ENCODE measurements around the gene FOXN3.

DNA sequence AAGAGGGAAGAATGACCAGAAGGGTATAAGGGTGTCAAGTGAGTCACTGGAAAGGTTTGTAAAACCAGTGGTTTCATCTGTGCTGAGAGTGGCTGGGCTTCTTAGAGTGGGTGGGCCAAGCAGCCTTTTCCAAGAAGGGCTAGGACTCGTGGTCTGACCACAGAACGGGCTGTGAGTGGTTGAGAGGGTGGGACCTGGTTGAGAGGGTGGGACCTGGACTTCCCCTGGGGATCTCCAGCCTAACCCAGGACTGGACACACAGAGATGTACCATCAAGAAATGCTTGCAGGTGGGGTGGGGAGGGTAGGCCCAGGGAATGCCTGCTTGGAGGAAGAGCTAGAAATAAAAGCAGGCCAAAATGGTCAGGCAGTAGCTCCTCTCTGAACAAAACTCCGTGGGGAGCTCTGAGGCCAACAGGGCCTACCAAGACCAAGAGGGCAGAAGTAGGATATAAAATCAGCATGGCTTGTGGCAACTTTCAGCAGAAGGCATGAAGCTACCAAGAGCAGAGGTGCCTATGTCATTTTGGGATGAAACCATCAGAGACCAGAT is 140.5 kb downstream of the FOXN3 start:
- TF ChIP-seq ZNF274 (IDR thresholded peaks at IDR 0.05; ENCODE audit: low read depth, low read length) (no peak), YY1 (IDR thresholded peaks at IDR 0.05; ENCODE audit: insufficient read depth, insufficient read length) (no peak)

Measured in NT2/D1 (cell line).